B cell (primary cell): ENCODE measurements around the gene NXF3. TPM values are rescaled to one million over a fixed set of nuclear protein-coding genes. Genes with fewer than 3 reads are reported as not detected.

Experiments used
- ATAC-seq: fragments of 200-7000 bp; cut with Tn5 transposase; one replicate; pipeline ENCODE4 v1.10.0; 2021; ENCODE audit warnings: low read depth, mild to moderate bottlenecking, moderate number of reproducible peaks, moderate library complexity
- CTCF ChIA-PET: fragments of 350-600 bp; sonication (Branson Sonifier 250); formaldehyde crosslinking; loops from one replicate; lab custom pipeline; 2021; ENCODE audit warnings: antibody characterized with exemption, inconsistent platforms; lab: Charles Lee
- POLR2A ChIA-PET: fragments of 350-600 bp; sonication (Branson Sonifier 250); formaldehyde crosslinking; loops from one replicate; lab custom pipeline; 2021; ENCODE audit warnings: antibody characterized with exemption; lab: Charles Lee
- DNase-seq: peaks from one replicate; pipeline ENCODE4 v3.0.0; 2013
- H2AFZ ChIP-seq: 2 replicates; pipeline ENCODE4 v1.6.1; 2012; ENCODE audit warnings: mild to moderate bottlenecking, low read depth, low read length; ENCODE audit not compliant: insufficient read depth, poor library complexity, severe bottlenecking
- H3K27ac ChIP-seq, 2 donors: 1 replicate in 1 of 2; 2 replicates in 1 of 2; pipeline ENCODE4 v1.5.1; 2012 to 2013; ENCODE audit warnings: low read length in 2 of 2, mild to moderate bottlenecking in 2 of 2, moderate library complexity in 1 of 2
- H3K27me3 ChIP-seq, 4 experiments: fragments of 200-600 bp in 1 of 4; sonication (generic) in 1 of 4; replicated peaks in 1 of 4; 1 replicate in 2 of 4; 2 replicates in 2 of 4; pipeline versions ENCODE4 v1.6.1 to v1.7.0; 2013 to 2016; ENCODE audit warnings: low read length in 3 of 4, mild to moderate bottlenecking in 2 of 4, mixed read lengths in 1 of 4, moderate library complexity in 1 of 4; ENCODE audit not compliant: insufficient read depth in 4 of 4, control insufficient read depth in 3 of 4; ENCODE audit errors: control extremely low read depth in 1 of 4
- H3K36me3 ChIP-seq, 2 experiments: replicated peaks in 1 of 2; 1 replicate in 1 of 2; 2 replicates in 1 of 2; pipeline versions ENCODE4 v1.6.1 to v1.7.1; 2013; ENCODE audit warnings: low read length in 1 of 2; ENCODE audit not compliant: insufficient read depth in 2 of 2, control insufficient read depth in 1 of 2; ENCODE audit errors: control extremely low read depth in 1 of 2, extremely low read depth in 1 of 2
- H3K4me1 ChIP-seq, 2 donors: fragments of 200-600 bp in 1 of 2; sonication (generic) in 1 of 2; 1 replicate in 1 of 2; 2 replicates in 1 of 2; pipeline versions ENCODE4 v1.5.1 to v1.6.1; 2013 to 2017; ENCODE audit warnings: low read length in 2 of 2; ENCODE audit not compliant: control insufficient read depth in 2 of 2, insufficient read depth in 2 of 2
- H3K4me2 ChIP-seq: replicated peaks from 2 replicates; pipeline ENCODE3; 2012; ENCODE audit warnings: mild to moderate bottlenecking, low read depth, low read length; ENCODE audit not compliant: poor library complexity, severe bottlenecking
- H3K4me3 ChIP-seq, 5 experiments: fragments of 200-600 bp in 1 of 5; sonication (generic) in 1 of 5; 1 replicate in 3 of 5; 2 replicates in 2 of 5; pipeline versions ENCODE4 v1.5.1 to v1.7.0; 2011 to 2016; ENCODE audit warnings: low read length in 4 of 5, mild to moderate bottlenecking in 4 of 5, low read depth in 2 of 5, control low read depth in 1 of 5, moderate library complexity in 1 of 5; ENCODE audit not compliant: insufficient read depth in 1 of 5; ENCODE audit errors: control extremely low read depth in 1 of 5, extremely low read depth in 1 of 5
- H3K79me2 ChIP-seq: fragments of 200-600 bp; sonication (generic); one replicate; pipeline ENCODE4 v1.6.0; 2016; ENCODE audit warnings: low read length; ENCODE audit not compliant: control insufficient read depth, insufficient read depth
- H3K9ac ChIP-seq: fragments of 200-600 bp; sonication (generic); 2 replicates; pipeline ENCODE4 v1.6.1; 2017; ENCODE audit warnings: mild to moderate bottlenecking, low read length, moderate library complexity
- H3K9me3 ChIP-seq, 3 donors: one replicate each; pipeline versions ENCODE4 v1.6.1 to v1.7.1; 2013; ENCODE audit warnings: low read length in 2 of 3; ENCODE audit not compliant: control insufficient read depth in 2 of 3, insufficient read depth in 1 of 3; ENCODE audit errors: control extremely low read depth in 1 of 3
- H4K20me1 ChIP-seq: 2 replicates; pipeline ENCODE4 v1.6.0; 2012; ENCODE audit warnings: mild to moderate bottlenecking, low read length; ENCODE audit not compliant: insufficient read depth, control insufficient read depth, poor library complexity, severe bottlenecking
- H3K27ac Mint-ChIP-seq: one replicate; pipeline ENCODE4 v1.8.0; 2021; ENCODE audit warnings: mixed read lengths
- H3K27me3 Mint-ChIP-seq: one replicate; pipeline ENCODE4 v1.8.0; 2021; ENCODE audit warnings: mixed read lengths
- H3K4me1 Mint-ChIP-seq: one replicate; pipeline ENCODE4 v1.8.0; 2021; ENCODE audit warnings: mixed read lengths
- H3K4me3 Mint-ChIP-seq: one replicate; pipeline ENCODE4 v1.8.0; 2021; ENCODE audit warnings: mixed read lengths
- H3K9me3 Mint-ChIP-seq: one replicate; pipeline ENCODE4 v1.8.0; 2022; ENCODE audit warnings: mixed read lengths; ENCODE audit not compliant: insufficient read depth
- EZH2 ChIP-seq: IDR thresholded peaks from 2 replicates; pipeline ENCODE4 v1.6.1; 2012; ENCODE audit warnings: borderline replicate concordance, low read depth, mild to moderate bottlenecking, moderate library complexity, low read length; ENCODE audit not compliant: insufficient read depth, poor library complexity, severe bottlenecking
- WGBS: methylation state at CpG from one replicate; pipeline ENCODE4 v1.1.5; 2013; ENCODE audit warnings: missing lambda C conversion rate; ENCODE audit not compliant: insufficient coverage; 5-methylcytosine and 5-hydroxymethylcytosine counted together
- intact Hi-C: fragments of 100-400 bp; cut with micrococcal nuclease; formaldehyde crosslinking; loops from one replicate; pipeline ENCODE4 v1.10.0; 2022
- polyA plus RNA-seq: library from polyadenylated mRNA; depleted of rRNA; stranded (reverse); fragments of >200 nt; gene quantifications from 2 replicates; pipeline ENCODE4 v1.2.3, GENCODE V29; 2012
- total RNA-seq, 2 donors: library from RNA; stranded (reverse); fragments of 120-200 nt in 1 of 2; gene quantifications; 1 replicate in 1 of 2; 2 replicates in 1 of 2; pipeline versions ENCODE4 v1.2.3 to v1.2.4, GENCODE V29; 2013 to 2022
- TF ChIP-seq, protein P1 (sequence below): fragments of 200-600 bp; IDR thresholded peaks from one replicate; pipeline ENCODE4 v1.8.0; 2022; ENCODE audit warnings: antibody characterized with exemption, mild to moderate bottlenecking

The NXF3 gene
- total and polyA plus RNA-seq, 2 donors (not counting 1 experiment from before 2014, with no cell fraction given): not detected

DNA sequence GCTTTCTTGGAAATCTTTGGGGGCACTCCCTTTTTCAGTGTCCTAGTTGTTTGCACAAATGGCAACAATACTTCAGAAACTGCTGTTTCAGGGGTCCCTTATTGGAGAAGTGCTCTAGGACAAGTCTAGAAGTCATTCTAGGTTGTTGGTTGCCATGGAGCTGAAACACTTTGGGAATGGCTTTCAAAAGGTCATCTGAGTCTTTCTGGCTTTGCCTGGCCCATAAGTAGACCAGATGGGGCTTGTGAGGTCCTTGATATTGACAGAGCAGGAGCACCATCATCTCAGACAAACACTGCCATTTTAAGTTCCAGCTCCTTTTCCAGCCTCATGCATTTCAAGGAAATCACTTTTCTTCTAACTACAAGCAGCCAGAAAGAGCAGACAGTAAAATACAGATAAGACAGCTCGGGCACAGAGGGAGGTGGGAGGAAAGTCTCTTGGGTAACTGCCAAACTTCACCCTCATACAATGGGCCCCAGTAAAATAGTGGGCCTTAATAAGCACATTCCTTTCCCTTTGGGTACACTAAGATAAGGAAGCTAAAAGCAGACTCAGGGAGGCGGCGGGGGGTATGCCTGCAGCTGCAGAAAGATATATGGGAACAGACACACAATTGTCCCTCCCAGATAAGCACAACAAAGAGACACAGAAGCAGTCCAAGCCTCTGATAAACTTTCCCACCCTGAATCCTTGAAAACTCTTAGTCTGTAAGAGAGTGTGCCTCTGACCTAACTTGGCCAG lies 8.5 kb upstream of the NXF3 start:
- H3K9ac ChIP-seq: no peak overlapping the region
- no peaks in the 10 kb centered on the region for H3K36me3 ChIP-seq
- DNase-seq: no peak
- Mint-ChIP-seq H3K4me3 (no peak overlapping the region), H3K9me3 (no peaks in the 10 kb centered on the region), H3K27ac (no peak overlapping the region), H3K4me1 (no peaks in the 10 kb centered on the region), H3K27me3 (no peaks in the 10 kb centered on the region)
- no peak overlapping the region for H3K4me2 ChIP-seq
- H3K4me1 ChIP-seq: no peaks in the 10 kb centered on the region
- H4K20me1 ChIP-seq: no peaks in the 10 kb centered on the region
- no peak for ATAC-seq
- TF ChIP-seq EZH2: no peak
- TF ChIP-seq, protein P1, sequence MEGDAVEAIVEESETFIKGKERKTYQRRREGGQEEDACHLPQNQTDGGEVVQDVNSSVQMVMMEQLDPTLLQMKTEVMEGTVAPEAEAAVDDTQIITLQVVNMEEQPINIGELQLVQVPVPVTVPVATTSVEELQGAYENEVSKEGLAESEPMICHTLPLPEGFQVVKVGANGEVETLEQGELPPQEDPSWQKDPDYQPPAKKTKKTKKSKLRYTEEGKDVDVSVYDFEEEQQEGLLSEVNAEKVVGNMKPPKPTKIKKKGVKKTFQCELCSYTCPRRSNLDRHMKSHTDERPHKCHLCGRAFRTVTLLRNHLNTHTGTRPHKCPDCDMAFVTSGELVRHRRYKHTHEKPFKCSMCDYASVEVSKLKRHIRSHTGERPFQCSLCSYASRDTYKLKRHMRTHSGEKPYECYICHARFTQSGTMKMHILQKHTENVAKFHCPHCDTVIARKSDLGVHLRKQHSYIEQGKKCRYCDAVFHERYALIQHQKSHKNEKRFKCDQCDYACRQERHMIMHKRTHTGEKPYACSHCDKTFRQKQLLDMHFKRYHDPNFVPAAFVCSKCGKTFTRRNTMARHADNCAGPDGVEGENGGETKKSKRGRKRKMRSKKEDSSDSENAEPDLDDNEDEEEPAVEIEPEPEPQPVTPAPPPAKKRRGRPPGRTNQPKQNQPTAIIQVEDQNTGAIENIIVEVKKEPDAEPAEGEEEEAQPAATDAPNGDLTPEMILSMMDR: no peak
- H3K27me3 ChIP-seq: no peaks in the 10 kb centered on the region
- H2AFZ ChIP-seq: no peak overlapping the region
- ChIA-PET CTCF (no interaction called here), POLR2A (no interaction called here)
- no peak overlapping the region for H3K4me3 ChIP-seq
- H3K9me3 ChIP-seq: no peaks in the 10 kb centered on the region
- no peaks in the 10 kb centered on the region for H3K79me2 ChIP-seq
- H3K27ac ChIP-seq: no peak overlapping the region
- intact Hi-C loops: no loop called here
- no CpG with 5 or more reads among the region's 3 CpGs for WGBS

DNA sequence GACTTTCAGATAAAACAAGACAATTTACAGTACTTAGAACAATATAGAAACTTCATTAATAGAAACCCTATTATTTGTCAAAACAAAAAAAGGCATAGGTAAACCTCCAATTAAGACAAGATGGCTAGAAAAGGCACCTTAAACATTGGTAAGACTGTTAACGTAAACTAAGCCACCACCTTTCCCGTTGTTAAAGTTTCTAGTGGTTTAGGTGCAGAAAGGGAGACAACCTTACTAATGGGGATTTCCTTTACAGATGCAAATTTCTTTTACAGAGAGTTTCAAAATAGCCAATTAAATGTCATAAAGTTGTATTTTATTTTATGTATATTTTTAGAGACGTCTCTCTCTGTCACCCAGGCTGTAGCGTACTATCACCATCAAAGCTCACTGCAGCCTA lies 7.5 kb upstream of the NXF3 start:
- H3K4me1 ChIP-seq: no peaks in the 10 kb centered on the region
- no peak for DNase-seq
- no peaks in the 10 kb centered on the region for H3K9me3 ChIP-seq
- no peak overlapping the region for H3K9ac ChIP-seq
- H3K36me3 ChIP-seq: no peaks in the 10 kb centered on the region
- CTCF ChIA-PET: no interaction called here
- Mint-ChIP-seq H3K27me3 (no peaks in the 10 kb centered on the region), H3K9me3 (no peaks in the 10 kb centered on the region), H3K27ac (no peak overlapping the region), H3K4me1 (no peaks in the 10 kb centered on the region), H3K4me3 (no peak overlapping the region)
- H3K4me2 ChIP-seq: no peak overlapping the region
- H3K4me3 ChIP-seq: no peak overlapping the region
- no peaks in the 10 kb centered on the region for H3K79me2 ChIP-seq
- no peaks in the 10 kb centered on the region for H4K20me1 ChIP-seq
- H2AFZ ChIP-seq: no peak overlapping the region
- no peaks in the 10 kb centered on the region for H3K27me3 ChIP-seq
- H3K27ac ChIP-seq: no peak overlapping the region
- POLR2A ChIA-PET: no interaction called here
- intact Hi-C loops: no loop called here
- WGBS: no CpG with 5 or more reads among the region's 4 CpGs
- TF ChIP-seq, protein P1: no peak
- no peak for TF ChIP-seq EZH2
- ATAC-seq: no peak
